ENCODE results near the gene RTP5. TPM values are rescaled to one million over a fixed set of nuclear protein-coding genes. Genes with fewer than 3 reads are reported as not detected.

RTP5 gene
- total RNA-seq, 6 donors from 2014 or later = 0.14 to 2.1 (median 0.69) TPM; not detected in 1

- no peak for TF ChIP-seq EP300 (IDR thresholded peaks at IDR 0.05)
- no peak for TF ChIP-seq POLR2A (IDR thresholded peaks at IDR 0.05)
- TF ChIP-seq POLR2AphosphoS5 (IDR thresholded peaks at IDR 0.05) = no peak
- TF ChIP-seq, protein P1, sequence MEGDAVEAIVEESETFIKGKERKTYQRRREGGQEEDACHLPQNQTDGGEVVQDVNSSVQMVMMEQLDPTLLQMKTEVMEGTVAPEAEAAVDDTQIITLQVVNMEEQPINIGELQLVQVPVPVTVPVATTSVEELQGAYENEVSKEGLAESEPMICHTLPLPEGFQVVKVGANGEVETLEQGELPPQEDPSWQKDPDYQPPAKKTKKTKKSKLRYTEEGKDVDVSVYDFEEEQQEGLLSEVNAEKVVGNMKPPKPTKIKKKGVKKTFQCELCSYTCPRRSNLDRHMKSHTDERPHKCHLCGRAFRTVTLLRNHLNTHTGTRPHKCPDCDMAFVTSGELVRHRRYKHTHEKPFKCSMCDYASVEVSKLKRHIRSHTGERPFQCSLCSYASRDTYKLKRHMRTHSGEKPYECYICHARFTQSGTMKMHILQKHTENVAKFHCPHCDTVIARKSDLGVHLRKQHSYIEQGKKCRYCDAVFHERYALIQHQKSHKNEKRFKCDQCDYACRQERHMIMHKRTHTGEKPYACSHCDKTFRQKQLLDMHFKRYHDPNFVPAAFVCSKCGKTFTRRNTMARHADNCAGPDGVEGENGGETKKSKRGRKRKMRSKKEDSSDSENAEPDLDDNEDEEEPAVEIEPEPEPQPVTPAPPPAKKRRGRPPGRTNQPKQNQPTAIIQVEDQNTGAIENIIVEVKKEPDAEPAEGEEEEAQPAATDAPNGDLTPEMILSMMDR (IDR thresholded peaks at IDR 0.05) = no peak
- 36 to 93% methylated on average over 18 to 19 of the region's 48 CpGs for WGBS, 2 donors
- ATAC-seq (ENCODE audit: low FRiP score in 2 of 2) (no peak), DNase-seq (peak in 1 of 2 donors; percentile 19)
- Histone ChIP-seq H3K4me3 (peak overlapping the region in 2 of 4 donors; percentile 34 to 39), H3K27ac (no peak overlapping the region), H3K4me1 (peaks cover 0 to 15% (median 5%) of the 10 kb centered on the region in 4 donors), H3K36me3 (no peaks in the 10 kb centered on the region), H3K27me3 (no peaks in the 10 kb centered on the region), H3K9me3 (no peaks in the 10 kb centered on the region)
These were observed 32.9 kb downstream of the RTP5 start for GRCh38 chr2:241902357-241902991.

- 88 to 95% methylated on average over 23 to 39 of the region's 40 CpGs for WGBS, 2 donors
- H3K4me1 ChIP-seq = peaks cover 0 to 15% (median 5%) of the 10 kb centered on the region in 4 donors
- TF ChIP-seq EP300 (IDR thresholded peaks at IDR 0.05) (no peak), POLR2A (IDR thresholded peaks at IDR 0.05) (no peak), POLR2AphosphoS5 (IDR thresholded peaks at IDR 0.05) (no peak)
- TF ChIP-seq, protein P1 (IDR thresholded peaks at IDR 0.05) = no peak
- DNase-seq = peak; percentile 16 to 81
- H3K4me3 ChIP-seq = no peak overlapping the region
- no peaks in the 10 kb centered on the region for H3K27me3 ChIP-seq
- no peak overlapping the region for H3K27ac ChIP-seq
- no peaks in the 10 kb centered on the region for H3K9me3 ChIP-seq
- no peak for ATAC-seq (ENCODE audit: low FRiP score in 2 of 2)
- H3K36me3 ChIP-seq = no peaks in the 10 kb centered on the region
These were observed 33.8 kb downstream of the RTP5 start for GRCh38 chr2:241903121-241904010.

DNA sequence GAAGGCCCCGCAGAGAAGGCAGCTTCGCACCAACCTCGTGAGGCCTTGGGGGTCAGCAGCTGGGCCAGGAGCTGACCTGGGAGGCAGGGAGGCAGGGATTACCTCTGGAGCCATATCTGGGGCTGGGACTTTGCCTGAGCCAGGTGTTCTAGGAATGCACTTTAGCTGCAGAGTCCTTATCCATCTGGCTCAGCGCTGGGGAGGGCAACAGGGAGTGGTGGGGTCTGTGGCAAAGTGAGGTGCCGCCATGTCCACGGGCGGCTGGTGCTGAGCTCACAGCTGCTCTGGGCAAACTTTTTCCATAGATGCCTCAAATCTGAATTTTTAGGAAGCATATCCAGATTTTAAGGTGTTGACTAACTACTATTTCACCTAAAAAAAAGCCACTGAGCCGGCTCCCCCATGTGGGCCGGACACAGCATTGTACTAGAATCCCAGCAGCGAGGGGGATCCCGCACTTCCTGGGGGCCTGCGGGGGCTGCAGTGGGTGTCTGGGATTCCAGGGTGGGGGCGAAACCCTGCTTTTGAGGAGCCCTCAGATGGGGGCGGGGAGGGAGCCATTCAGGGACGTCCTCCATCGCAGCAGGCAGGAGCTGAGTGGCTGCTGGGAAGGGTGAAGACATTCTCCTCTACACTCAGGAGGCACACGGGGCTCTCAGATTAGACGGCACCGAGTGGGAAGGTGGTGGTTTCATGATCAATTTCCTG is 34.6 kb downstream of the RTP5 start:
- Histone ChIP-seq H3K9me3 (no peaks in the 10 kb centered on the region), H3K4me3 (no peak overlapping the region), H3K27me3 (no peaks in the 10 kb centered on the region), H3K36me3 (no peaks in the 10 kb centered on the region), H3K27ac (no peak overlapping the region), H3K4me1 (peaks cover 0 to 15% (median 5%) of the 10 kb centered on the region in 4 donors)
- WGBS, 2 donors = 88 to 91% methylated on average over 16 to 18 of the region's 19 CpGs
- no peak for ATAC-seq (ENCODE audit: low FRiP score in 2 of 2)
- TF ChIP-seq, protein P1 (IDR thresholded peaks at IDR 0.05) = no peak
- TF ChIP-seq EP300 (IDR thresholded peaks at IDR 0.05) (no peak), POLR2AphosphoS5 (IDR thresholded peaks at IDR 0.05) (no peak), POLR2A (IDR thresholded peaks at IDR 0.05) (no peak)
- DNase-seq = peak; percentile 13 to 42

DNA sequence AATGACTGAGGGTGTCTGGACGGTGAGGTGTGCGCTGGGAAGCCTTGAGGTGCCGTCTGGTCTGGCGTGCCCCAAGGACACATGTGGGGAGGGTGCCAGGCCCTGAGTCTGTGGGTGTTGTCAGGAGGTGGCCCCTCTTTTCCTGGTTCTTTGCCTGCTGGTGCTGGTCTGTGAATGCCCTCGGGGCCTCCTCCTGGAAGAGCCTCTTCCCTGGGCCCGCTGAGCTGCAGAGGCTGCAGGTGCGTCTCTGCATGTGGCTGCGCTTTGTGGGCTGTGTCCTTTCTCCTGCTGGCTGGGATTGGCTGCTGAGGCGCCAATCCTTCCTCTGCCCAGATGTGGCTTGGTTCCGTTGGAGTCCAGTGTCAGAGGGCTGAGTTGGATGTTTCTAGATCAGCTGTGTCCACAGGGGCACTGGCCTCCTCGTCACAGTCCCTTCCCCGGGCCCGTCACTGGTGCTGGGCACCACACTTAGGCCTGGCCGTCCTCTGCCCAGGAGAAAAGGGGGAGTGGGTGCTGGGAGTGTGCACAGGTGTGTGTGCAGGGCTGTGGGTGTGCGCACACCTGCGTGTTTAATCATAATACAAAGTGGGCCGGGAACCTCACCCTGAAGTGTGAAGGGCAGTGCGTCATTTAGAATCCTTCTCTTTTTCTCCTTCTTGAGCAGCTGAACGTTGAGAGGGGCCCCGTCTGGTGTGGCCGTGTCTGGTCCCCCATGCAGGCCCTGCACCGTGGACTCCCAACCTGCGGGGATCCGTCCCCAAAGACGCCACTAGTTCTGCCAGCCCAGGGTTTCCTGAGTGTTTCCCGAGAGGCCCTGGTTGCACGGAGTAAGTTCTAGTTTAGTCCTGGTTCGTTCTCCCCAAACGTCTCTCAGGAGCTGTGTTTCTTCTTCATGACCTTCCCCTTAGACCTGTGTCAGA is 35.5 kb downstream of the RTP5 start:
- H3K4me3 ChIP-seq = no peak overlapping the region
- no peak overlapping the region for H3K27ac ChIP-seq
- ATAC-seq (ENCODE audit: low FRiP score in 2 of 2) = no peak
- TF ChIP-seq POLR2A (IDR thresholded peaks at IDR 0.05) (no peak), EP300 (IDR thresholded peaks at IDR 0.05) (no peak), POLR2AphosphoS5 (IDR thresholded peaks at IDR 0.05) (no peak)
- TF ChIP-seq, protein P1 (IDR thresholded peaks at IDR 0.05) = no peak
- DNase-seq = peak; percentile 4 to 60
- H3K27me3 ChIP-seq = no peaks in the 10 kb centered on the region
- no peaks in the 10 kb centered on the region for H3K36me3 ChIP-seq
- H3K9me3 ChIP-seq = no peaks in the 10 kb centered on the region
- 90 to 91% methylated on average over 19 to 29 of the region's 29 CpGs for WGBS, 2 donors
- H3K4me1 ChIP-seq = peaks cover 0 to 15% (median 5%) of the 10 kb centered on the region in 4 donors

Measured in upper lobe of left lung (tissue), 6 donors.